Immature natural killer cell (primary cell): Measurements from ENCODE around the gene CRKL. TPM values are rescaled to one million over a fixed set of nuclear protein-coding genes. Genes with fewer than 3 reads are reported as not detected.

Experiments used
- DNase-seq, 3 donors: peaks; one replicate each; pipeline ENCODE4 v3.0.0; 2022; ENCODE audit warnings: mixed read lengths in 1 of 3
- H3K27ac Mint-ChIP-seq, 6 donors: one replicate each; pipeline ENCODE4 v1.8.0; 2020; ENCODE audit warnings: mixed read lengths in 6 of 6, mild to moderate bottlenecking in 5 of 6, inconsistent platforms in 4 of 6, moderate library complexity in 3 of 6
- H3K27me3 Mint-ChIP-seq, 3 donors: one replicate each; pipeline ENCODE4 v1.8.0; 2020 to 2021; ENCODE audit warnings: low read depth in 3 of 3, mild to moderate bottlenecking in 3 of 3, mixed read lengths in 3 of 3, moderate library complexity in 3 of 3, inconsistent platforms in 1 of 3
- H3K36me3 Mint-ChIP-seq, 3 donors: one replicate each; pipeline ENCODE4 v1.8.0; 2020; ENCODE audit warnings: mixed read lengths in 3 of 3, inconsistent platforms in 2 of 3, mild to moderate bottlenecking in 2 of 3
- H3K4me1 Mint-ChIP-seq, 2 donors: one replicate each; pipeline ENCODE4 v1.8.0; 2020; ENCODE audit warnings: inconsistent platforms in 2 of 2, mild to moderate bottlenecking in 2 of 2, mixed read lengths in 2 of 2, moderate library complexity in 1 of 2
- H3K4me3 Mint-ChIP-seq, 5 donors: one replicate each; pipeline ENCODE4 v1.8.0; 2020; ENCODE audit warnings: mild to moderate bottlenecking in 5 of 5, mixed read lengths in 5 of 5, inconsistent platforms in 3 of 5, moderate library complexity in 3 of 5
- H3K9me3 Mint-ChIP-seq, 6 donors: one replicate each; pipeline ENCODE4 v1.8.0; 2020; ENCODE audit warnings: mild to moderate bottlenecking in 6 of 6, mixed read lengths in 6 of 6, inconsistent platforms in 4 of 6, moderate library complexity in 3 of 6
- polyA plus RNA-seq, 3 donors: library from polyadenylated mRNA; unstranded; fragments of 300-500 nt; fragmentation: Illumina TruSeq; gene quantifications; one replicate each; pipeline ENCODE4 v1.2.3, GENCODE V29; 2021

The CRKL gene
- polyA plus RNA-seq, 3 donors from 2014 or later = 26.7 to 50.7 (median 43.1) TPM

GRCh38 chr22:20943104-20943933, 26.1 kb downstream of the CRKL start:
- DNase-seq = no peak
- Mint-ChIP-seq H3K27me3 (peaks cover 0 to 4% (median 2%) of the 10 kb centered on the region in 3 donors), H3K36me3 (no peaks in the 10 kb centered on the region), H3K4me3 (peak overlapping the region in 4 of 5 donors; percentile 7 to 39 (median 32)), H3K9me3 (no peaks in the 10 kb centered on the region), H3K4me1 (peaks cover 86 to 90% of the 10 kb centered on the region in 2 donors), H3K27ac (peak overlapping the region in 4 of 6 donors; percentile 7 to 43 (median 37))

- Mint-ChIP-seq H3K27ac (peak overlapping the region in 2 of 6 donors; percentile 35 to 43), H3K27me3 (peaks cover 0 to 4% (median 2%) of the 10 kb centered on the region in 3 donors), H3K4me3 (peak overlapping the region in 2 of 5 donors; percentile 7 to 30), H3K4me1 (peaks cover 85 to 90% of the 10 kb centered on the region in 2 donors), H3K36me3 (no peaks in the 10 kb centered on the region), H3K9me3 (no peaks in the 10 kb centered on the region)
- DNase-seq = no peak
These were observed 26.8 kb downstream of the CRKL start for GRCh38 chr22:20944042-20944441.

- Mint-ChIP-seq H3K27ac (peak overlapping the region in 3 of 6 donors; percentile 45 to 73 (median 64)), H3K36me3 (peaks cover 0 to 11% (median 9%) of the 10 kb centered on the region in 3 donors), H3K27me3 (peaks cover 0 to 3% (median 2%) of the 10 kb centered on the region in 3 donors), H3K9me3 (no peaks in the 10 kb centered on the region), H3K4me1 (peaks cover 78 to 87% of the 10 kb centered on the region in 2 donors), H3K4me3 (peak overlapping the region in 1 of 5 donors; percentile 1)
- no peak for DNase-seq
These were observed 28.3 kb downstream of the CRKL start for GRCh38 chr22:20945578-20945934.

- DNase-seq = no peak
- Mint-ChIP-seq H3K27ac (peak overlapping the region; percentile 45 to 84 (median 68)), H3K27me3 (peaks cover 0 to 2% (median 1%) of the 10 kb centered on the region in 3 donors), H3K4me3 (peak overlapping the region in 2 of 5 donors; percentile 8 to 18), H3K4me1 (peaks cover 72 to 79% of the 10 kb centered on the region in 2 donors), H3K36me3 (peaks cover 0 to 11% (median 9%) of the 10 kb centered on the region in 3 donors), H3K9me3 (no peaks in the 10 kb centered on the region)
These were observed 29.1 kb downstream of the CRKL start for GRCh38 chr22:20946080-20946986.

- Mint-ChIP-seq H3K36me3 (peaks cover 0 to 11% (median 9%) of the 10 kb centered on the region in 3 donors), H3K9me3 (no peaks in the 10 kb centered on the region), H3K4me3 (no peak overlapping the region), H3K4me1 (peaks cover 68 to 72% of the 10 kb centered on the region in 2 donors), H3K27me3 (peaks cover 1 to 2% (median 2%) of the 10 kb centered on the region in 3 donors), H3K27ac (peak overlapping the region in 3 of 6 donors; percentile 60 to 70 (median 66))
- DNase-seq = no peak
These were observed 29.8 kb downstream of the CRKL start for GRCh38 chr22:20946991-20947390.

- peak overlapping the region in 2 of 6 donors; percentile 3 for H3K27ac Mint-ChIP-seq
These were observed 31.2 kb downstream of the CRKL start for GRCh38 chr22:20948450-20948849.

GRCh38 chr22:20948989-20949388, 31.8 kb downstream of the CRKL start:
- no peak for DNase-seq
- peaks cover 0 to 14% (median 9%) of the 10 kb centered on the region in 3 donors for H3K36me3 Mint-ChIP-seq
- peak overlapping the region in 2 of 6 donors; percentile 17 to 72 for H3K27ac Mint-ChIP-seq

More at GRCh38 chr22:20948450-20948849, 31.2 kb downstream of the CRKL start:
- no peak for DNase-seq
- Mint-ChIP-seq H3K4me3 (no peak overlapping the region), H3K27me3 (peaks cover 0 to 6% (median 2%) of the 10 kb centered on the region in 3 donors), H3K9me3 (no peaks in the 10 kb centered on the region), H3K36me3 (peaks cover 0 to 11% (median 9%) of the 10 kb centered on the region in 3 donors), H3K4me1 (peaks cover 56 to 58% of the 10 kb centered on the region in 2 donors)

GRCh38 chr22:20949698-20950183, 32.5 kb downstream of the CRKL start:
- Mint-ChIP-seq H3K27me3 (peaks cover 0 to 8% (median 2%) of the 10 kb centered on the region in 3 donors), H3K9me3 (no peaks in the 10 kb centered on the region), H3K36me3 (peaks cover 0 to 14% (median 9%) of the 10 kb centered on the region in 3 donors), H3K4me1 (peaks cover 47 to 51% of the 10 kb centered on the region in 2 donors), H3K27ac (peak overlapping the region in 5 of 6 donors; percentile 4 to 72 (median 64)), H3K4me3 (peak overlapping the region in 1 of 5 donors; percentile 7)
- no peak for DNase-seq

More at GRCh38 chr22:20948989-20949388, 31.8 kb downstream of the CRKL start:
- Mint-ChIP-seq H3K27me3 (peaks cover 0 to 6% (median 2%) of the 10 kb centered on the region in 3 donors), H3K4me1 (peaks cover 51 to 52% of the 10 kb centered on the region in 2 donors), H3K4me3 (no peak overlapping the region), H3K9me3 (no peaks in the 10 kb centered on the region)

GRCh38 chr22:20951151-20951931, 34.1 kb downstream of the CRKL start:
- Mint-ChIP-seq H3K4me1 (peaks cover 35 to 39% of the 10 kb centered on the region in 2 donors), H3K27ac (peak overlapping the region in 2 of 6 donors; percentile 7 to 45), H3K36me3 (peaks cover 0 to 14% (median 9%) of the 10 kb centered on the region in 3 donors), H3K9me3 (no peaks in the 10 kb centered on the region), H3K4me3 (no peak overlapping the region), H3K27me3 (peaks cover 0 to 6% (median 2%) of the 10 kb centered on the region in 3 donors)
- DNase-seq = no peak

- no peaks in the 10 kb centered on the region for H3K9me3 Mint-ChIP-seq
- peaks cover 31 to 35% of the 10 kb centered on the region in 2 donors for H3K4me1 Mint-ChIP-seq
- peak overlapping the region in 2 of 6 donors; percentile 7 to 45 for H3K27ac Mint-ChIP-seq
- H3K27me3 Mint-ChIP-seq = peaks cover 0 to 6% (median 2%) of the 10 kb centered on the region in 3 donors
- H3K36me3 Mint-ChIP-seq = peaks cover 0 to 14% (median 9%) of the 10 kb centered on the region in 3 donors
- no peak for DNase-seq
- no peak overlapping the region for H3K4me3 Mint-ChIP-seq
These were observed 34.7 kb downstream of the CRKL start for GRCh38 chr22:20951932-20952380.

GRCh38 chr22:20952544-20953341, 35.5 kb downstream of the CRKL start:
- H3K27me3 Mint-ChIP-seq = peaks cover 0 to 6% (median 2%) of the 10 kb centered on the region in 3 donors
- H3K4me3 Mint-ChIP-seq = no peak overlapping the region
- DNase-seq = no peak
- no peaks in the 10 kb centered on the region for H3K9me3 Mint-ChIP-seq
- H3K4me1 Mint-ChIP-seq = peaks cover 30 to 32% of the 10 kb centered on the region in 2 donors
- H3K36me3 Mint-ChIP-seq = peaks cover 0 to 14% (median 9%) of the 10 kb centered on the region in 3 donors
- peak overlapping the region in 3 of 6 donors; percentile 10 to 24 (median 17) for H3K27ac Mint-ChIP-seq

GRCh38 chr22:20953342-20953608, 36.1 kb downstream of the CRKL start:
- H3K27ac Mint-ChIP-seq = no peak overlapping the region
- H3K36me3 Mint-ChIP-seq = peaks cover 0 to 14% (median 9%) of the 10 kb centered on the region in 3 donors
- H3K4me1 Mint-ChIP-seq = peaks cover 30 to 32% of the 10 kb centered on the region in 2 donors

More at GRCh38 chr22:20953342-20953608, 36.1 kb downstream of the CRKL start:
- Mint-ChIP-seq H3K4me3 (no peak overlapping the region), H3K27me3 (peaks cover 0 to 6% (median 2%) of the 10 kb centered on the region in 3 donors), H3K9me3 (no peaks in the 10 kb centered on the region)
- no peak for DNase-seq
